ENCODE results near the gene NUP62. TPM values are rescaled to one million over a fixed set of nuclear protein-coding genes. Genes with fewer than 3 reads are reported as not detected.

The NUP62 gene
- total and polyA plus RNA-seq, 2 of the 8 experiments (the other 6 are each of a cell fraction or from before 2014, with no cell fraction given), result 50.0 to 107 TPM

DNA sequence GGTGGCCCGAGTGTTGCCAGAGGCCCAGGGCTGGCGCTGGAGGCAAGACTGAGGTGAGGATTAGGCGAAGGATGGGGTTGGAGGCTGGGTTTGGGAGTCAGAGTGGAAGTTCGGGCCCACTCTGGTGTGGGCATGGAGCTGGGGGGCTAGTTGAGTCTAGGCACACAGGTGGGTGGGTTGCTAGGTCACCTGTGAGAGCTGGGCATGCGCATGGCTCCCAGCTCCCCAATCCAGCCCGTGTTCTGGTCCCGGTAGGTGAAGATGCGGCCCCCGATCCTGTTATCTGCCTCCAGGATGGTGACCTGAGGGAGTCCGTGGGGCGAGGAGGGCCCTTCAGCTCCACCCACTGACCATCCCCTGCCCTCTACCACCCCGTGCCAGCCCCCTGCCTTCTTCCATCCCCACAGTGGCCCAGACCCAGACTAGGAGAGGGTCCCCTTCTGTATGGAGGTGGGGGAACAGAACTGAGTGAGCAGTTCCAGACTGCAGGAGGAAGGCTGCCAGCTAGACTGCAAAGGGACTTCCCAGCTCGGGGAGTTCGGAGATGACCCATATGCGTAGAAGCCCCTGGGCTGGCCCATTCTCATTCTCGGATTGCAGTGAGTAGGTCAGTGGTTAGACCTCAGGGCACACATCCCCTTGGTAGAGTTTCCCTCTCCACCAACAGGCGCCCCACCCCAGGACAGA is 34.3 kb downstream of the NUP62 start (continued):
- TF ChIP-seq PHF8 (conservative IDR thresholded peaks at IDR 0.05; ENCODE audit: low read depth, low read length) (no peak), FOSL1 (IDR thresholded peaks at IDR 0.05; ENCODE audit: insufficient read depth, low read depth, low read length) (no peak), HDAC6 (IDR thresholded peaks at IDR 0.05; ENCODE audit: low read depth, low read length) (no peak)

All from H1 (cell line).